ENCODE results near the gene MRPL23.

GRCh38 chr11:1967641-1968225 lies 20.6 kb downstream of the MRPL23 start:
- TF ChIP-seq POLR2A (IDR thresholded peaks at IDR 0.05; ENCODE audit: low read length) (no peak), GATA1 (IDR thresholded peaks at IDR 0.05; ENCODE audit: low read depth, low read length) (no peak)

Measured in erythroblast (primary cell).